Thymus (tissue), 11 donors: Measurements from ENCODE around the gene CPXM1. TPM values are rescaled to one million over a fixed set of nuclear protein-coding genes. Genes with fewer than 3 reads are reported as not detected.
"Not testable (repeated sequence)": the region's sequence is repeated elsewhere in the genome, so short reads cannot be mapped to it uniquely, and the experiment has no call there.

ENCODE experiments used
- DNase-seq, 9 donors: peaks; one replicate each; pipeline ENCODE4 v3.0.0-alpha.2; 2013; ENCODE audit warnings: low spot score in 9 of 9, low read depth in 6 of 9, missing footprints in 1 of 9
- H3K27ac ChIP-seq, 2 donors: one replicate each; pipeline ENCODE4 v1.5.1; 2013; ENCODE audit warnings: control low read depth in 1 of 2, low read depth in 1 of 2, low read length in 1 of 2, mild to moderate bottlenecking in 1 of 2, moderate library complexity in 1 of 2
- H3K27me3 ChIP-seq, 2 donors: one replicate each; pipeline ENCODE4 v1.5.1; 2013; ENCODE audit warnings: low read length in 1 of 2; ENCODE audit not compliant: control insufficient read depth in 2 of 2, insufficient read depth in 1 of 2
- H3K36me3 ChIP-seq, 2 donors: one replicate each; pipeline ENCODE4 v1.5.1; 2013; ENCODE audit warnings: low read length in 1 of 2, mild to moderate bottlenecking in 1 of 2, moderate library complexity in 1 of 2; ENCODE audit not compliant: control insufficient read depth in 2 of 2, insufficient read depth in 2 of 2
- H3K4me1 ChIP-seq, 2 donors: one replicate each; pipeline ENCODE4 v1.5.1; 2013; ENCODE audit warnings: low read length in 2 of 2; ENCODE audit not compliant: control insufficient read depth in 2 of 2, insufficient read depth in 2 of 2
- H3K4me3 ChIP-seq, 2 donors: one replicate each; pipeline ENCODE4 v1.5.1; 2013; ENCODE audit warnings: low read length in 2 of 2, control low read depth in 1 of 2, mild to moderate bottlenecking in 1 of 2
- H3K9me3 ChIP-seq, 2 donors: one replicate each; pipeline ENCODE4 v1.5.1; 2013; ENCODE audit warnings: low read length in 1 of 2, mild to moderate bottlenecking in 1 of 2; ENCODE audit not compliant: control insufficient read depth in 2 of 2, insufficient read depth in 1 of 2
- WGBS: extraction: QIAGEN DNeasy Blood & Tissue Kit; methylation state at CpG from one replicate; pipeline ENCODE4 v1.1.7; 2013; 5-methylcytosine and 5-hydroxymethylcytosine counted together
- polyA plus RNA-seq: library from polyadenylated mRNA; stranded (reverse); fragments of 200-250 nt; gene quantifications from one replicate; pipeline ENCODE4 v1.2.3, GENCODE V29; 2013
- total RNA-seq: library from RNA; stranded (reverse); fragments of 120-200 nt; gene quantifications from one replicate; pipeline ENCODE4 v1.2.4, GENCODE V29; 2013
- donor health status: healthy.

Gene CPXM1
- total and polyA plus RNA-seq, 2 donors, result 11.9 to 14.1 TPM

DNA sequence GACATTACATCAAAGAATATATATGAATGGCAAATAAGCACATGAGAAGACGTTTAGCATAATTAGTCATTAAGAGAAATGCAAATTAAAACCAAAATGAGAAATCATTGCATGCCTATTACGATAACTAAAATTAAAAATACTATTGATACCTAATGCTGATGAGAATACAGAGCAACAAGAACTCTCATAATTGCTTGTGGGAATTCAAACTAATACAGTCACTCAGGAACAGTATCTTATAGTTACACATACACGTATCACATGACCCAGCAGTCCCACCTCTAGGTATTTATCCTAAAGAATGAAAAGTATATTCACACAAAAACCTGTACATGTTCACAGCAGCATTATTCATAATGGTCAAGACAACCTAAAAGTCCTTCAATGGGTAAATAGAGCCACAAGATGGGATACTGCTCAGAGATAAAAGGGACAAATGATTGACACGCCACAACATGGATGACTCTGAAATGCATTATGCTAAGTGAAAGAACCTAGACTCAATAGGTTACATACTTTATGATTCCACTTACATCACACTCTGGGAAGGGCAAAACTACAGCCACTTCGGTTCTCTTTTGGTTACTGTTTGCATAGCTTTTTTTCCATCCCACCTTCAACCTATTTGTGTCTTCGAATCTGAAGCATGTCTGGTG, 16.4 kb downstream of the CPXM1 start:
- Histone ChIP-seq H3K4me3 (no peak overlapping the region), H3K36me3 (no peaks in the 10 kb centered on the region), H3K9me3 (no peaks in the 10 kb centered on the region), H3K4me1 (no peaks in the 10 kb centered on the region), H3K27me3 (peaks cover 0 to 5% of the 10 kb centered on the region in 2 donors), H3K27ac (no peak overlapping the region)
- DNase-seq, result no peak
- WGBS, result 94% methylated on average over 6 of the region's 6 CpGs

DNA sequence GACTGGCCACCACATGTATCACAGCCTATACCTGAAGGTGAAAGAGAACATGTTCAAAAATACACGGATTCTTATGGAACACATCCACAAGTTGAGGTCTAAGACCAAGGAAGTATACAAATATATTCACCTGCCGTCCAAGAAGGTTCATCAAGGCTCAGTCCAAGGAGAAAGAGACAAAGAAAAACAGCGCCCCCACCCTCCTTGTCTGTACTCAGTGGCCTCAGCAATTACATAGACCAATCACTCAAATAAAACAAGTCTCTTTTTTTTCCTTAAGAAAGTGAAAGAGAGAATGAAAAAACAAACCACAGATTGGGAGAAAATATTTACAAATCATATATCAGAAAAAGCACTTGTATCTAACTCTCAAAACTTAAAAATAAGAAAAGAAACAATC, 19.5 kb downstream of the CPXM1 start:
- no peak for DNase-seq
- Histone ChIP-seq H3K27ac (no peak overlapping the region), H3K9me3 (peaks cover under 1 to 2% of the 10 kb centered on the region in 2 donors), H3K27me3 (peaks cover 2 to 5% of the 10 kb centered on the region in 2 donors), H3K4me3 (no peak overlapping the region), H3K4me1 (no peaks in the 10 kb centered on the region), H3K36me3 (no peaks in the 10 kb centered on the region)
- 64% methylated on average over 3 of the region's 3 CpGs for WGBS

DNA sequence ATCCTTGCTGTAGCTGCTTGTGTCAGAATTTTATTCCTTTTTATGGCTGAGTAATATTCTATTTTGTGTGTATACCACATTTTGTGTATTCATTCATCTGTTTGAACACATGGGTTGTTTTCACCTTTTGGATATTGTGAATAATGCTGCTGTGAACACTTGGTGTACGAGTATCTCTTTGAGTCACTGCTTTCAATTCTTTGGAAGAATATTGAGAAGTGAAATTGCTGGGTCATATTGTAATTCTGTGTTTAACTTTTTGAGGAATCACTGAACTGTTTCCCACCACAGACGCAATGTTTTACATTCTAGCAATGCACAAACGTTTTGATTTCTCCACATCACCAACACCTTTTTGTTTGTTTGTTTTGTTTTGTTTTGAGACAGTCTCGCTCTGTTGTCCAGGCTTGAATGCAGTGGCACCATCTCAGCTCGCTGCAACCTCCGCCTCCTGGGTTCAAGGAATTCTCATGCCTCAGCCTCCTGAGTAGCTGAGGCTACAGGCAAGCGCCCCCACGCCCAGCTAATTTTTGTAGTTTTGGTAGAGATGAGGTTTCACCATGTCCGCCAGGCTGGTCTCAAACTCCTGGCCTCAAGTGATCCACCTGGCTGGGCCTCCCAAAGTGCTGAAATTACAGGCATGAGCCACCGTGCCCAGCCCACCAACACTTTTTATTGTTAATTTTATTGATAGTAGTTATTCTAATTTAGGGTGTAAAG, 21.7 kb downstream of the CPXM1 start:
- Histone ChIP-seq H3K4me1 (no peaks in the 10 kb centered on the region), H3K4me3 (no peak overlapping the region), H3K36me3 (no peaks in the 10 kb centered on the region), H3K27ac (no peak overlapping the region), H3K27me3 (peaks cover 2% of the 10 kb centered on the region in 2 donors), H3K9me3 (peaks cover 2 to 4% of the 10 kb centered on the region in 2 donors)
- 91% methylated on average over 10 of the region's 10 CpGs for WGBS
- DNase-seq, result peak in 1 of 9 donors; percentile 9

DNA sequence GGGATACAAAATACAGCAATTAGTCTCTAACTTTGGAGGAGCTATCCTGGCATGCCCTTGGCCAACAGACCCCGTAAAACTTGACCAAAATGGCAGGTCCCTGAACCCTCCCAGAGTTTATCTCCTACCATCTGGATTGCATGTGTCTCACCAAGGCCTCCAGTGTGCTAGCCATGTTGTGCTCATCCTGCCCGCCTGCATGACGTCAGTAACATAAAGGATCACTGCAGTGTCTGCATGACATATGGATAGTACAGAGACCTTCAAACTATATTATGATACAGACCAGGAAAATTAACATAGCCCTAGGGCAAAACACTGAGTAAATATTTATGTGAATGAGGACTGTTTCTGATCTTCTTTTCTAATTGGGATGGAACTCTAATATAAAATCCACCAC, 25.3 kb downstream of the CPXM1 start:
- 97% methylated on average over 3 of the region's 3 CpGs for WGBS
- H3K9me3 ChIP-seq, result peaks cover 2 to 7% of the 10 kb centered on the region in 2 donors
- peaks cover 4 to 6% of the 10 kb centered on the region in 2 donors for H3K4me1 ChIP-seq
- no peak overlapping the region for H3K27ac ChIP-seq
- peaks cover 0 to 2% of the 10 kb centered on the region in 2 donors for H3K27me3 ChIP-seq
- DNase-seq, result no peak
- no peaks in the 10 kb centered on the region for H3K36me3 ChIP-seq
- no peak overlapping the region for H3K4me3 ChIP-seq

DNA sequence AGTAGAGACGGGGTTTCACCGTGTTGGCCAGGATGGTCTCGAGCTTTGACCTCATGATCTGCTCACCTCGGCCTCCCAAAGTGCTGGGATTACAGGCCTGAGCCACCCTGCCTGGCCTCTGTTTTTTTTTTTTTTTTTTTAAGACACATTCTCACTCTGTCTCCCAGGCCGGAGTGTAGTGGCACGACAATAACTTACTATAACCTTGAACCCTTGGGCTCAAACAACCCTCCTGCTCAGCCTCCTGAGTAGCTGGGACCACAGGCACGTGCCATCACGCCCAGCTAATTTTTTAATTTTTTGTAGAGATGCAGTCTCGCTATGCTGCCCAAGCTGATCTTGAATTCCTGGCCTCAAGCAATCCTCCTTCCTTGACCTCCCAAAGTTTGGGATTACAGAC, 26.6 kb downstream of the CPXM1 start:
- H3K36me3 ChIP-seq, result no peaks in the 10 kb centered on the region
- H3K4me1 ChIP-seq, result peaks cover 4 to 6% of the 10 kb centered on the region in 2 donors
- H3K27ac ChIP-seq, result no peak overlapping the region
- peaks cover 2 to 7% of the 10 kb centered on the region in 2 donors for H3K9me3 ChIP-seq
- H3K27me3 ChIP-seq, result peaks cover 2 to 8% of the 10 kb centered on the region in 2 donors
- no peak for DNase-seq
- 96% methylated on average over 9 of the region's 9 CpGs for WGBS
- no peak overlapping the region for H3K4me3 ChIP-seq

DNA sequence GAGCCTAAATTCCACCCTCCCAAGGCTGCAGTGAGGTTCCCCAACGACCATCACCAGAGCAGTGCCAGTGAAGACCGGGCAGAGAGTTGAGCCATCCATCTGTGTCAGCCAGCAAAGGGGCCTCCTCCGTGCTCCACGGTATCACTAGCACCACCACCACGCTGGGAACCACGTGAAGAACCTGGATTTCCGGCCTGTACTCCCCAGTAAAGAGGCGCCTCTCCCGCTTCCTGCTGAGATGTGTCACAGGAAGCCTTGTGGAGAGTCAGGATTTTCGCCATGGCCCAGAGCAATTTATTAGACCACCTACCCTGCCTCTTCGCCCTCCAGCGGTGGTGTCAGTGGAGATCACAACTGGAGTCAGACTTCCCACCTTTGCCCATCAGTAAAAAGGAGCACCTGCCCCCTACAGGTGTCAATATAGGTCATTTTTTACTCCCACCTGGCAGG, 28.8 kb downstream of the CPXM1 start:
- Histone ChIP-seq H3K4me3 (no peak overlapping the region), H3K36me3 (no peaks in the 10 kb centered on the region), H3K27me3 (peaks cover 0 to 18% of the 10 kb centered on the region in 2 donors), H3K27ac (no peak overlapping the region), H3K4me1 (peaks cover 4 to 6% of the 10 kb centered on the region in 2 donors), H3K9me3 (peaks cover 2 to 7% of the 10 kb centered on the region in 2 donors)
- no peak for DNase-seq
- 47% methylated on average over 12 of the region's 12 CpGs for WGBS

DNA sequence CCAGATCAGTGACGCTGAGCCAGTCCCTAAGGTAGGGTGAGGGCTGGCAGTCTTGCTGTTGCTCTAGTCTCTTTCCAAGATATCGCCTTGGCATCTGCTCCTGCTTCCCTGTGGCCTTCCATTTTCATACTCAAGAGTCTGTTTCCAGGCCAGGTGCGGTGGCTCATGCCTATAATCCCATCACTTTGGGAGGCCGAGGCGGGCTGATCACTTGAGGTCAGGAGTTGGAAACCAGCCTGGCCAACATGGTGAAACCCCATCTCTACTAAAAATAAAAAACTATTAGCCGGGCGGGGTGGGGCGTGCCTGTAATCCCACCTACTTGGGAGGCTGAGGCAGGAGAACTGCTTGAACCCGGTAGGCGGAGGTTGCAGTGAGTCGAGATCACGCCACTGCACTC, 30.3 kb downstream of the CPXM1 start:
- WGBS, result 98% methylated on average over 12 of the region's 12 CpGs

DNA sequence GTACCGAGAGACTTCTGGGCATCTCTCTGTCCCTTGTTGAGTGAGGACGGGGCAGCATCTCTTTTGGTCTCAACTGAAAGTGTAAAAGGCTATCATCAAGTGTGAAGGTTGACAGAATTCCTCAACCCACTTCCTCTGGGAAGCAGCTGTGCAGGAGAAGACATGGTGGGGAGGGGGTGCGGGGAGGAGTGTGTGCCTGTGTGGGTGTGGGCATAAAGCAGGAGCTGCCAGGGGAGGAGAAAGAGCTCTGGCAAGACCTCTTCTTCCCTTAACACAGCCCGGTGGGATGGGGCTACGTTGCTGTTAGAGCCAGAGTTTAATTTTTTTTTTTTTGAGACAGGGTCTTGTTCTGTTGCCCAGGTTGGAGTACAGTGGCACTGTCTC, 31.8 kb downstream of the CPXM1 start:
- WGBS, result 89% methylated on average over 5 of the region's 5 CpGs
- no peak for DNase-seq
- Histone ChIP-seq H3K36me3 (no peaks in the 10 kb centered on the region), H3K4me1 (peaks cover 4 to 6% of the 10 kb centered on the region in 2 donors), H3K27me3 (peaks cover 0 to 18% of the 10 kb centered on the region in 2 donors), H3K27ac (no peak overlapping the region), H3K9me3 (peaks cover 0 to 4% of the 10 kb centered on the region in 2 donors), H3K4me3 (no peak overlapping the region)

More for the DNA sequence above, 30.3 kb downstream of the CPXM1 start:
- peaks cover 0 to 18% of the 10 kb centered on the region in 2 donors for H3K27me3 ChIP-seq
- DNase-seq, H3K9me3 ChIP-seq, H3K4me3 ChIP-seq, H3K27ac ChIP-seq, H3K4me1 ChIP-seq, H3K36me3 ChIP-seq: not testable (repeated sequence)
